GM12801 (cell line): ENCODE measurements around the gene MCC.

ENCODE experiments used
- CTCF ChIP-seq: IDR thresholded peaks from one replicate; pipeline ENCODE4 v1.5.1; 2011; ENCODE audit warnings: control low read depth; ENCODE audit not compliant: insufficient read length; ENCODE audit errors: extremely low read depth

MCC gene

GRCh38 chr5:113188436-113188835, 299.8 kb downstream of the MCC start:
- no peak for TF ChIP-seq CTCF

DNA sequence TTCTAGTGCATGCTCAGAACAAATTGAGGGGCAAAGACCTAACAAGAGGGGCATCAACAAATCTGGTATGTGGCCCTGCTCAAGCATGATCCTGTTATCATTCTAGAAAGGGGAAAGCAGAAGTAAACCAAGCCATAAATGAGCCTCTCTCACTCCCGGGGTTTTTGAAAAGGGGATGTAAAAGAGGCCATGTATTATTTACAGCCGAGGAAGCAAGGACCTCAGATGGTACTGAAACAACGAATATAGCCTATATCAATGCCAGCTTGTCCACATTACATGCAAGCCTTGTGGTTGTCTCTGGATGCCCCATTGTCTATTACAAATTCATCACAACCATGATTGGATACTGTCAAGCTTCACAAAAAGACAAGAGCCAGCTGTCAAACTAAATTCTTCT, 300.3 kb downstream of the MCC start:
- TF ChIP-seq CTCF = no peak

DNA sequence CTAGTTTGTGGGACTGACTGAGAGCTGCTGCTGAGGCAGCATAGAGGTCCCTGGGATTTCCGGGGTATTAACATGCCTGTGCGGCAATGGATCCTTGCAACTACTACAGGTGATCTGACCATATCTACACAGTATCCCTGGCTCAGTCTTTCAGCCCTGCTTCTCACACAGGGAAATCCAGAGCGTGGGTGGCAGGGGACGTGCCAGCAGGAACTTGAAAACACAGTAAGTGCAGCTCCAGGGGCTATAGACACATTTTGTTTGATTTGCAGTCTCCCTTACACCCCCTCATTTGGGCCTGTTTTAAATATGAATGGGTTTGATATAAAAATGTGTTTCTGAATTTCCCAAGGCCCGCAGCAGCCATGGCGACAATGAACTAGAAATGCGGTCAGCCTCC, 302.2 kb downstream of the MCC start:
- TF ChIP-seq CTCF = no peak

- no peak for TF ChIP-seq CTCF
These were observed 304.6 kb downstream of the MCC start for GRCh38 chr5:113183694-113184093.

- TF ChIP-seq CTCF = no peak
These were observed 305.5 kb downstream of the MCC start for GRCh38 chr5:113182658-113183344.

DNA sequence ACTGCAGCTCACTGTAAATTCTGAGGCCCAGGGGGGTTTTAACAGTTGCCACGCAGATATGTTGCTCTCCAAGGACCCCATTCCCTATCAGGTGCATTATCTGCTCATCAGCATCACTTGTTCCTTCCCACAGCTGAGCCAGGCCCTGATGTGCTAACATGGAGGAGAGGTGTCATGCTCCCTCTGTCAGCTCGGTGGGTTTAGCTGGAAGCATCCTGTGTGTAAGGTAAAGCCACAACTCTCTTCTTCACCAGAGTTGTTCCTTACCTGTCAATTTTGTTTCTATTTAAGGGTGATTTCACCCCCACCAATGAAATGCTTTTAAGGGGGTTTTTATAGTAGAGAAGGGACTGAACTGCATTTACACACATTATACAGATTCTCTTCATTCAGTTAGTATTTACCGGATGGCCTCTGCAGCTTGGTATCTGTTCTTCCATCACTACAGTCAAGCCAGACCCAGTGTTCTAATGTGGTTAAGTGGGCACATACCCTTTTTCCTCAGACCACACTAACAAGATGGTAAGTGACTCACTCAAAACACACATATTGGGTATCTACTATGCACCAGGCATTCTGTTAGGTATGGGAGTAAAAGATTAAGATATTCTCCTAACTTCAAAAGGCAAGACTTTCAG, 306.3 kb downstream of the MCC start:
- no peak for TF ChIP-seq CTCF

DNA sequence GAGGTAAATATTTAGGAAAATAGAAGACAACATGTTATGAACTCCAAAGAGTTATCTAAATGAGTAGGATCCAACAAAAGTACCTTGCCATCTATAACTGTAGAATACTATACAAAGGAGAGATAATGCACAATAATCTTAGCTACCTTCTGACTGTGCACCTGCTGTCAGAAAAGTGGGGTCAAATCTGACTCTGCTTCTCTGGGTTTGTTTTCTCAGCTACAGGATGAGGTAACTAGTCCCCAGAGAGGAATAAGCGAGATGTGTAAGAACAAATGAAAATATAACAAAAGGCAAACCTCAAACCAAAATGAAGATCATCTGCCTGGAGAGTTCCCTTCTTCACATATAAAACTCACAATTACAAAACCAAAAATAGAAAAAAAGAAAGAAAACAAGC, 306.8 kb downstream of the MCC start:
- no peak for TF ChIP-seq CTCF
